ENCODE data around the gene TTLL11. TPM values are rescaled to one million over a fixed set of nuclear protein-coding genes. Genes with fewer than 3 reads are reported as not detected.

The TTLL11 gene
- total RNA-seq, 1 experiment from 2014 or later = 1.5 TPM

GRCh38 chr9:121780177-121781040, 312.7 kb downstream of the TTLL11 start:
- Histone ChIP-seq H3K4me1 (ENCODE audit: insufficient read depth, low read length) (peaks cover 2% of the 10 kb centered on the region; the same call in 1 of the 2 replicates), H3K23me2 (ENCODE audit: insufficient read length, low read depth, low read length, poor library complexity, severe bottlenecking) (no peaks in the 10 kb centered on the region), H2BK15ac (ENCODE audit: low read depth, low read length) (no peak overlapping the region), H2AK5ac (ENCODE audit: insufficient read length, low read length) (no peak overlapping the region), H4K91ac (ENCODE audit: insufficient read length, low read depth, low read length) (no peak overlapping the region), H4K8ac (replicated peaks; ENCODE audit: insufficient read length, low read depth, low read length) (no peak overlapping the region), H3K27me3 (ENCODE audit: insufficient read depth, low read length) (no peaks in the 10 kb centered on the region), H3K14ac (ENCODE audit: insufficient read depth, low read length) (no peak overlapping the region; the same call in 1 of the 2 replicates), H4K20me1 (ENCODE audit: control insufficient read depth, insufficient read depth, insufficient read length) (no peaks in the 10 kb centered on the region), H2BK5ac (ENCODE audit: insufficient read length, low read length) (no peak overlapping the region), H3K9me3 (ENCODE audit: control insufficient read depth, low read depth, low read length) (no peaks in the 10 kb centered on the region), H3K23ac (ENCODE audit: insufficient read length, low read depth, low read length) (no peak overlapping the region), H3K4me2 (ENCODE audit: insufficient read depth, insufficient read length, low read length) (no peak overlapping the region), H2AFZ (ENCODE audit: low read length) (no peak overlapping the region), H3K18ac (ENCODE audit: insufficient read length, low read depth, low read length) (no peak overlapping the region), H2BK12ac (ENCODE audit: insufficient read length, low read depth, low read length) (no peak overlapping the region), H4K5ac (ENCODE audit: insufficient read length, low read depth, low read length) (no peak overlapping the region), H3K79me1 (ENCODE audit: insufficient read depth, low read depth, low read length, poor library complexity, severe bottlenecking) (no peaks in the 10 kb centered on the region), H3K79me2 (ENCODE audit: insufficient read depth, low read length) (no peaks in the 10 kb centered on the region), H2BK20ac (ENCODE audit: low read depth, low read length, poor library complexity, severe bottlenecking) (no peak overlapping the region), H3K56ac (ENCODE audit: insufficient read length, low read depth, low read length) (no peak overlapping the region), H3K27ac (ENCODE audit: insufficient read length, low read depth, low read length) (no peak overlapping the region), H2BK120ac (ENCODE audit: low read depth, low read length, poor library complexity, severe bottlenecking) (no peak overlapping the region), H3K4ac (ENCODE audit: low read depth, low read length) (no peak overlapping the region), H3T11ph (ENCODE audit: low read length) (no peak overlapping the region), H3K9ac (ENCODE audit: extremely low read depth, insufficient read length, low read length) (no peak overlapping the region)
- DNase-seq = peak; percentile 28
- no CpG with 5 or more reads among the region's 17 CpGs for WGBS (ENCODE audit: extremely low coverage, insufficient read length, low lambda C conversion rate)
- Mint-ChIP-seq H3K27ac (peak overlapping the region; percentile 47 to 88 (median 70); a peak in 6 of 7 replicates), H3K9me3 (no peaks in the 10 kb centered on the region; a peak in 1 of 5 replicates), H3K4me1 (peaks cover 40% of the 10 kb centered on the region in 2 experiments), H3K27me3 (ENCODE audit: low read depth) (no peaks in the 10 kb centered on the region), H3K36me3 (ENCODE audit: insufficient read depth in 1 of 3, low read depth in 3 of 3) (peaks cover 38 to 67% (median 43%) of the 10 kb centered on the region in 3 experiments; a peak in 6 of 7 replicates), H3K4me3 (no peak overlapping the region)
- TF ChIP-seq CTCF (conservative IDR thresholded peaks at IDR 0.05) = no peak

All from H9 (cell line).